Smooth muscle cell (in vitro differentiated cells): Measurements from ENCODE around the gene SIRPD. TPM values are rescaled to one million over a fixed set of nuclear protein-coding genes. Genes with fewer than 3 reads are reported as not detected.

Source experiments
- DNase-seq: peaks from one replicate; lab custom pipeline; 2025; ENCODE audit not compliant: unreplicated experiment; lab: John Stamatoyannopoulos, UW
- H2AFZ ChIP-seq: fragments of 200-600 bp; sonication (generic); 2 replicates; pipeline ENCODE4 v1.6.0; 2016; ENCODE audit warnings: antibody characterized with exemption, low read depth, mild to moderate bottlenecking
- H3F3A ChIP-seq: fragments of 200-600 bp; sonication (generic); 2 replicates; pipeline ENCODE4 v1.6.0; 2017; ENCODE audit warnings: antibody characterized with exemption, low read depth
- H3K27ac ChIP-seq: fragments of 200-600 bp; sonication (generic); 2 replicates; pipeline ENCODE4 v1.5.1; 2016; ENCODE audit warnings: low read depth, mild to moderate bottlenecking
- H3K27me3 ChIP-seq: fragments of 200-600 bp; sonication (generic); 2 replicates; pipeline ENCODE4 v1.6.1; 2016; ENCODE audit warnings: low read depth, mild to moderate bottlenecking
- H3K36me3 ChIP-seq: fragments of 200-600 bp; sonication (generic); 2 replicates; pipeline ENCODE4 v1.5.1; 2016; ENCODE audit warnings: low read depth
- H3K4me1 ChIP-seq: fragments of 200-600 bp; sonication (generic); 2 replicates; pipeline ENCODE4 v1.5.1; 2016; ENCODE audit warnings: low read depth
- H3K4me2 ChIP-seq: fragments of 200-600 bp; sonication (generic); 2 replicates; pipeline ENCODE4 v1.6.0; 2016; ENCODE audit warnings: mild to moderate bottlenecking
- H3K4me3 ChIP-seq: fragments of 200-600 bp; sonication (generic); 2 replicates; pipeline ENCODE4 v1.5.1; 2016; ENCODE audit warnings: mild to moderate bottlenecking
- H3K79me2 ChIP-seq: fragments of 200-600 bp; sonication (generic); 2 replicates; pipeline ENCODE4 v1.6.0; 2016; ENCODE audit warnings: low read depth, mild to moderate bottlenecking
- H3K9ac ChIP-seq: fragments of 200-600 bp; sonication (generic); 2 replicates; pipeline ENCODE4 v1.6.0; 2016; ENCODE audit warnings: low read depth
- H3K9me3 ChIP-seq: fragments of 200-600 bp; sonication (generic); replicated peaks from 2 replicates; pipeline ENCODE4 v1.5.1; 2016; ENCODE audit warnings: low read depth
- H4K20me1 ChIP-seq: fragments of 200-600 bp; sonication (generic); 2 replicates; pipeline ENCODE4 v1.6.0; 2016; ENCODE audit warnings: low read depth
- CTCF ChIP-seq: fragments of 200-600 bp; sonication (generic); IDR thresholded peaks from 2 replicates; pipeline ENCODE4 v1.5.1; 2017; ENCODE audit warnings: borderline replicate concordance, mild to moderate bottlenecking, antibody characterized with exemption; ENCODE audit not compliant: insufficient read depth, poor library complexity, severe bottlenecking
- WGBS: methylation state at CpG from one replicate; pipeline ENCODE4 v1.1.7; 2016; ENCODE audit warnings: low lambda C conversion rate; 5-methylcytosine and 5-hydroxymethylcytosine counted together
- polyA plus RNA-seq: library from polyadenylated mRNA; unstranded; fragments of >200 nt; fragmentation: Nextera tagmentation; extraction: Ambion mirVana; gene quantifications from 2 replicates; pipeline ENCODE4 v1.2.1, GENCODE V29; 2016
- total RNA-seq: library from RNA; depleted of rRNA; stranded (reverse); fragments of >200 nt; gene quantifications from 2 replicates; pipeline ENCODE4 v1.2.3, GENCODE V29; 2014

SIRPD gene
- total and polyA plus RNA-seq, 2 experiments from 2014 or later: not detected

GRCh38 chr20:1569415-1569881 lies 11.9 kb upstream of the SIRPD start:
- Histone ChIP-seq H3K36me3 (no peaks in the 10 kb centered on the region), H3F3A (no peaks in the 10 kb centered on the region), H3K9me3 (no peaks in the 10 kb centered on the region), H4K20me1 (no peaks in the 10 kb centered on the region), H3K27ac (no peak overlapping the region), H3K79me2 (no peaks in the 10 kb centered on the region), H2AFZ (no peak overlapping the region), H3K27me3 (no peaks in the 10 kb centered on the region), H3K4me2 (no peak overlapping the region), H3K9ac (no peak overlapping the region), H3K4me1 (no peaks in the 10 kb centered on the region), H3K4me3 (no peak overlapping the region)
- DNase-seq: no peak
- WGBS: 80% methylated on average over 7 of the region's 7 CpGs
- TF ChIP-seq CTCF: no peak

GRCh38 chr20:1568163-1568490 lies 10.6 kb upstream of the SIRPD start:
- TF ChIP-seq CTCF: no peak
- H3K4me2 ChIP-seq: no peak overlapping the region
- H3K36me3 ChIP-seq: no peaks in the 10 kb centered on the region
- no peaks in the 10 kb centered on the region for H3F3A ChIP-seq
- WGBS: 80% methylated on average over 1 of the region's 1 CpG
- no peak overlapping the region for H3K27ac ChIP-seq
- H3K9ac ChIP-seq: no peak overlapping the region
- DNase-seq: no peak
- H2AFZ ChIP-seq: no peak overlapping the region
- H3K79me2 ChIP-seq: no peaks in the 10 kb centered on the region
- no peaks in the 10 kb centered on the region for H3K9me3 ChIP-seq
- no peaks in the 10 kb centered on the region for H4K20me1 ChIP-seq
- H3K4me1 ChIP-seq: no peaks in the 10 kb centered on the region
- no peak overlapping the region for H3K4me3 ChIP-seq
- no peaks in the 10 kb centered on the region for H3K27me3 ChIP-seq

GRCh38 chr20:1567392-1568162 lies 10.1 kb upstream of the SIRPD start:
- Histone ChIP-seq H3K79me2 (no peaks in the 10 kb centered on the region), H4K20me1 (no peaks in the 10 kb centered on the region), H3F3A (no peaks in the 10 kb centered on the region), H3K4me2 (no peak overlapping the region), H3K36me3 (no peaks in the 10 kb centered on the region), H3K4me1 (no peaks in the 10 kb centered on the region), H3K27ac (no peak overlapping the region), H3K9me3 (no peaks in the 10 kb centered on the region), H3K27me3 (no peaks in the 10 kb centered on the region), H2AFZ (no peak overlapping the region), H3K4me3 (no peak overlapping the region), H3K9ac (no peak overlapping the region)
- WGBS: 70% methylated on average over 6 of the region's 6 CpGs
- DNase-seq: no peak
- TF ChIP-seq CTCF: no peak

- no peaks in the 10 kb centered on the region for H3K9me3 ChIP-seq
- WGBS: 75% methylated on average over 2 of the region's 2 CpGs
These were observed 9.2 kb upstream of the SIRPD start for GRCh38 chr20:1566701-1567100.

More at GRCh38 chr20:1566701-1567100, 9.2 kb upstream of the SIRPD start:
- TF ChIP-seq CTCF: no peak
- no peaks in the 10 kb centered on the region for H3K36me3 ChIP-seq
- H3K4me2 ChIP-seq: no peak overlapping the region
- no peak overlapping the region for H3K4me3 ChIP-seq
- no peaks in the 10 kb centered on the region for H3F3A ChIP-seq
- no peak overlapping the region for H3K9ac ChIP-seq
- H4K20me1 ChIP-seq: no peaks in the 10 kb centered on the region
- H3K4me1 ChIP-seq: no peaks in the 10 kb centered on the region
- DNase-seq: no peak
- no peak overlapping the region for H3K27ac ChIP-seq
- H3K27me3 ChIP-seq: no peaks in the 10 kb centered on the region
- H2AFZ ChIP-seq: no peak overlapping the region
- no peaks in the 10 kb centered on the region for H3K79me2 ChIP-seq
